GM12875 (cell line): ENCODE data around the gene CD27.

Source experiments
- H3K4me3 ChIP-seq: one replicate; pipeline ENCODE4 v1.5.1; 2011; ENCODE audit warnings: low read depth, low read length, control low read depth
- TF ChIP-seq, protein P1 (sequence below): IDR thresholded peaks from 2 replicates; pipeline ENCODE4 v1.5.1; 2011; ENCODE audit warnings: low read depth, mild to moderate bottlenecking, control low read depth, inconsistent platforms, low read length, moderate library complexity, borderline replicate concordance; ENCODE audit not compliant: insufficient read depth

Gene CD27

DNA sequence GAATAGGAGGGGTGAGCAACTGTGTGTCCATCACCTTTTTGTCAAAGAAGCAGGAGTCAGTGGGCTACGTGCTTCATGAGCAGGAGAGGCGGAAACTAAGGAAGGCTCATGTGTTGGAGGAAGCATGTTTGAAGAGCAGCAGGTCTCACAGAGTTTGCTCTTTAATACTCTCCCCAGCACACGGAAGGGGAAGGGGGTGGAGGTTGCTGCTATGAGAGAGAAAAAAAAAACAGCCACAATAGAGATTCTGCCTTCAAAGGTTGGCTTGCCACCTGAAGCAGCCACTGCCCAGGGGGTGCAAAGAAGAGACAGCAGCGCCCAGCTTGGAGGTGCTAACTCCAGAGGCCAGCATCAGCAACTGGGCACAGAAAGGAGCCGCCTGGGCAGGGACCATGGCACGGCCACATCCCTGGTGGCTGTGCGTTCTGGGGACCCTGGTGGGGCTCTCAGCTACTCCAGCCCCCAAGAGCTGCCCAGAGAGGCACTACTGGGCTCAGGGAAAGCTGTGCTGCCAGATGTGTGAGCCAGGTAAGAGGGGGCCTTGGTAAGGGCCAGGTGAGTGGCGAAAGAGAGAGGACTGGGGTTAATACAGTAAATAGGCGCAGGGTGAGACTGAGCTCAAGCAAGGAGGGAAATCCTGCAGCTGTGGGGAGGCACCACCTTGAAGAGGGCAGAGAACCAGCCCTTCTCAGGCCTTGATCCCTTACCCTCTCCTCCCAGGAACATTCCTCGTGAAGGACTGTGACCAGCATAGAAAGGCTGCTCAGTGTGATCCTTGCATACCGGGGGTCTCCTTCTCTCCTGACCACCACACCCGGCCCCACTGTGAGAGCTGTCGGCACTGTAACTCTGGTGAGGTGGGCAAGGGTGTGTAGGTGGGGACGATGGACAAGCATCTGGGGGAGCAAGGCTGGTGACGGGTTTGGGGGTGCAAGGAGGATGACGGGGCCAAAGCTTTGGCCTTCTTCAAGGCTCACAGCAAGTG, at the start of gene CD27:
Gene CD27 (plus strand): TSS at position 252 of the 985 bp plus-strand sequence. CDS start 141 bp downstream, at position 393.
- H3K4me3 ChIP-seq = peak within 1 kb of the TSS; percentile 88
- TF ChIP-seq, protein P1, sequence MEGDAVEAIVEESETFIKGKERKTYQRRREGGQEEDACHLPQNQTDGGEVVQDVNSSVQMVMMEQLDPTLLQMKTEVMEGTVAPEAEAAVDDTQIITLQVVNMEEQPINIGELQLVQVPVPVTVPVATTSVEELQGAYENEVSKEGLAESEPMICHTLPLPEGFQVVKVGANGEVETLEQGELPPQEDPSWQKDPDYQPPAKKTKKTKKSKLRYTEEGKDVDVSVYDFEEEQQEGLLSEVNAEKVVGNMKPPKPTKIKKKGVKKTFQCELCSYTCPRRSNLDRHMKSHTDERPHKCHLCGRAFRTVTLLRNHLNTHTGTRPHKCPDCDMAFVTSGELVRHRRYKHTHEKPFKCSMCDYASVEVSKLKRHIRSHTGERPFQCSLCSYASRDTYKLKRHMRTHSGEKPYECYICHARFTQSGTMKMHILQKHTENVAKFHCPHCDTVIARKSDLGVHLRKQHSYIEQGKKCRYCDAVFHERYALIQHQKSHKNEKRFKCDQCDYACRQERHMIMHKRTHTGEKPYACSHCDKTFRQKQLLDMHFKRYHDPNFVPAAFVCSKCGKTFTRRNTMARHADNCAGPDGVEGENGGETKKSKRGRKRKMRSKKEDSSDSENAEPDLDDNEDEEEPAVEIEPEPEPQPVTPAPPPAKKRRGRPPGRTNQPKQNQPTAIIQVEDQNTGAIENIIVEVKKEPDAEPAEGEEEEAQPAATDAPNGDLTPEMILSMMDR = no peak

DNA sequence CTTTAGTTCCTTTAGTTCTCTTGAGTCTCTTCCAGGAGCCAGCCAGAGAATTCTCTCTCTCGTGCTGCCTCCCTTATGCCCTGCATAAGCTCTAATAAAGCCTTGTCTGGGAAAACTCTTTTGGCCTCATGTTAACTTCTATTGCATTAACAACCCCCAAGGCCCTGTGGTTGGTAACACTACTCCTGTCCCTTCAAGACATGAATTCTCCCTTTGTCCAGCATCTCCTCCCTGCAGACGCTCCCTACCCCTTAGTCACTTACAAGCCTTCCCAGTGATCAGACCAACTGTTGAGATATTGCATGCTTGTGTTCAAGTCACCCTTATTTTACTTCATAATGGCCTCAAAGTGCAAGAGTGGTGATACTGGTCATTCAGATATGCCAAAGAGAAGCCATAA, 48.7 kb upstream of the CD27 start:
- TF ChIP-seq, protein P1 = no peak
- H3K4me3 ChIP-seq = no peak overlapping the region

DNA sequence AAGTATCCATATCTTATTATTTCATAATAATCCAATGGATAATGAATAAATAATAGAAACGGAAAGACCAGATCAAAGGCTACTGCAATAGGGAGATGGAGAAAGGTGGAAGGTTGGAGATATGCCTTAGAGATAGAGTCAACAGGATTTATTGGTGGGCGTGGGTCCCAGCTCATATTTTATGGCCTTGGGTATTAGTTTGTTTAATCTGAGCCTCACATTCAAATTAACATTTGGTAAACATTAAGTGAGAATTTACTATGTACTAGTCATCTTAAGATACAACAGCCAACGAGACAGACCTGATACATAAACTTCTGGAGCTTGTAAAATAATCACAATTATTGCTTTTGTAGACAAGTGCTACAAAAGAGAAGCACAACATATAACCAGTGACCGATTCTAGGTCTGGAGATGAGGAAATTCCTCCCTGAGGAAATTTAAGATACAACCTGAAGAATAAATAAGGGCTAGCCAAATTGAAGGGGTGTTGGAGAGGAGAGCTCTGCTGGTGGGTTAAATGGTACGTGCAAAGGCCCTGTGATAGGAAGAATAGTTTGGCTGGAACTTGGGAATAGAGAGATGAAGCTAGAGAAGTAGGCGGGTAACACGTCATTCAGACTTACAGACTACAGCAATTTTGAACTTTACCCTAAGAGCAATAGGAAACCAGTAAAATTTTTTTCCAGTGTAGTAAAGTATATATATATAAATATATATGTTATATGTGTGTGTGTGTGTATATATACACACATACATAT, 44.7 kb upstream of the CD27 start:
- TF ChIP-seq, protein P1 = no peak

DNA sequence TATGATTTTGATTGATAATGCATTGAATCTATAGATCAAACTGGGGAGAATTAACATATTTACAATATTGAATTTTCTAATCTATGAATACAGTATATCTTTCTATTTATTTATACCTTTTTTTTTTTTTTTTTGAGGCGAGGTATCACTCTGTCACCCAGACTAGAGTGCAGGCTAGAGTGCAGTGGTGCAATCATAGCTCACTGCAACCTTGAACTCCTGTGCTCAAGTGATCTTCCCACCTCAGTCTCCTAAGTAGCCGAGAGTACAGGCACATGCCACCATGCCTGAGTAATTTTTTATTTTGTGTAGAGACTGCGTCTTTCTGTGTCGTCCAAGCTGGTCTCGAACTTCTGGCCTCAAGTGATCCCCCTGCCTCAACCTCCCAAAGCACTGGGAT, 40.4 kb upstream of the CD27 start:
- TF ChIP-seq, protein P1 = no peak
- H3K4me3 ChIP-seq = no peak overlapping the region

More for the DNA sequence above, 44.7 kb upstream of the CD27 start:
- no peak overlapping the region for H3K4me3 ChIP-seq

DNA sequence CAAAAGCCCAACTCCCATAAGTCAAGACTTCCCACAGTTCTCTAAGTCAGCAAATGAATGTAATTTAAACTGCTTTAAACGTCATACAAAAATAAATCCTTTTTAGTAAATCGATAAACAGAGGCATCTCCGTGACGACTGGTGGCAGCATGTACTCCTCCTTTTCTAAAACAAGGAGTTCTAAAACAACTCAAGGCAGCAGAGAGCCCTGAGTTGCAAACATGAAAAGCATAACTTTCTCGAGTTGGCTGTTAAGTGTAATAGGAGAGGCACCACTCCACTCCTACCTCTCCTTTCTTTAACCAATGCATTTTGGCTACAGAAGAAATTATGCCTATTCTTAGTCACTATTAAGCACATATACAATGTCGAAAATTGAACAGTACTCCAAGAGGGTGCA, 38.8 kb upstream of the CD27 start:
- TF ChIP-seq, protein P1 = no peak

DNA sequence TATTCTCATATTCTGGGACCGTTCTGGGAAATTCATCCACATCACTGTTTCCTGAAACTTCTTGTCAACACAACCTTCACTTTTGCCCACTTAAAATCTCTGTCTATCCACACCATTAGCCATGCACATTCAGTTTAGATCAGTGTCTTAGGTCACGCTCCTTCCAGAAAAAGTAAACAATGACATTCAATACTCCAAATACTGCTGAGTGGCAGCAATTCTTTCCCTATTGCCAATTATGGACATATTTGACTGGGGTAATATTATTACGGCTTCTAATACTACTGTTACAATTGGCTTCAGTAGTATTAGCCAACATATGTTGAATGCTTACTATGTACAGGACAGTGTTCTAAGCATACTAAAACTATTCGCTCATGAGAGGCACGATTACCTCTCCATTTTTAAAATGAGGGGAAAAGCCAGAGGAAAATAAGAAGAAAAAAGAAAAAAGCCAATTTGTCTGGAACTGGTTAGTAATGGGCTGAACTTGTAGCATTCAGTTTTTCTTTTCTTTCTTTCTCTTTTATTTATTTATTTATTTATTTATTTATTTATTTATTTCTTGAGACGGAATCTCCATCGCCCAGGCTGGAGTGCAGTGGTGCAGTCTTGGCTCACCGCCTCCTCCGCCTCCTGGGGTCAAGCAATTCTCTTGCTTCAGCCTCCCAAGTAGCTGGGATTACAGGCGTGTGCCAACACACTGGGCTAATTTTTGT, 37.4 kb upstream of the CD27 start:
- TF ChIP-seq, protein P1 = no peak
- no peak overlapping the region for H3K4me3 ChIP-seq

More for the DNA sequence above, 38.8 kb upstream of the CD27 start:
- H3K4me3 ChIP-seq = no peak overlapping the region
